NCI-H2081 treated with DMSO at 0.1 percent for 48 hours (cell line): ENCODE data around the gene GALNT10.
A peak's percentile ranks its signal among the peaks of the same experiment; 100 is the strongest.
"Not testable (repeated sequence)": the region's sequence is repeated elsewhere in the genome, so short reads cannot be mapped to it uniquely, and the experiment has no call there.

ENCODE experiments used
- DNase-seq: peaks from one replicate; lab custom pipeline; 2025; lab: John Stamatoyannopoulos, UW

Gene GALNT10

GRCh38 chr5:154190595-154191304 is at the start of gene GALNT10:
Gene GALNT10, plus strand, starts transcription at chr5:154190733. Its CDS starts 134 bp downstream, at chr5:154190867.
- DNase-seq = no peak

- DNase-seq = no peak
Measured at GRCh38 chr5:154141745-154142221, 48.8 kb upstream of the GALNT10 start.

GRCh38 chr5:154143211-154143641 is 47.3 kb upstream of the GALNT10 start:
- no peak for DNase-seq

GRCh38 chr5:154145268-154145667 is 45.3 kb upstream of the GALNT10 start:
- no peak for DNase-seq

GRCh38 chr5:154146409-154146808 is 44.1 kb upstream of the GALNT10 start:
- DNase-seq = no peak

- DNase-seq = no peak
Measured at GRCh38 chr5:154147666-154148065, 42.9 kb upstream of the GALNT10 start.

GRCh38 chr5:154150471-154150870 is 40.1 kb upstream of the GALNT10 start:
- not testable (repeated sequence) for DNase-seq

- no peak for DNase-seq
Measured at GRCh38 chr5:154157483-154158378, 32.8 kb upstream of the GALNT10 start.

- DNase-seq = no peak
Measured at GRCh38 chr5:154158379-154158737, 32.2 kb upstream of the GALNT10 start.

- DNase-seq = no peak
Measured at GRCh38 chr5:154159343-154159742, 31.2 kb upstream of the GALNT10 start.

- DNase-seq = no peak
Measured at GRCh38 chr5:154162539-154163151, 27.9 kb upstream of the GALNT10 start.

GRCh38 chr5:154163327-154164248 is 26.9 kb upstream of the GALNT10 start:
- no peak for DNase-seq

- no peak for DNase-seq
Measured at GRCh38 chr5:154164249-154164581, 26.3 kb upstream of the GALNT10 start.

- no peak for DNase-seq
Measured at GRCh38 chr5:154165886-154166285, 24.6 kb upstream of the GALNT10 start.

GRCh38 chr5:154166901-154167791 is 23.4 kb upstream of the GALNT10 start:
- DNase-seq = peak; percentile 4

- DNase-seq = no peak
Measured at GRCh38 chr5:154168395-154168794, 22.1 kb upstream of the GALNT10 start.

GRCh38 chr5:154172785-154173184 is 17.7 kb upstream of the GALNT10 start:
- no peak for DNase-seq

GRCh38 chr5:154174091-154174490 is 16.4 kb upstream of the GALNT10 start:
- no peak for DNase-seq

GRCh38 chr5:154176181-154176580 is 14.4 kb upstream of the GALNT10 start:
- no peak for DNase-seq

GRCh38 chr5:154178661-154179060 is 11.9 kb upstream of the GALNT10 start:
- DNase-seq = no peak
